T47D (cell line): ENCODE data around the gene ZNF574.
"Not testable (repeated sequence)": the region's sequence is repeated elsewhere in the genome, so short reads cannot be mapped to it uniquely, and the experiment has no call there.

Experiments used
- DNase-seq, 2 experiments: peaks; one replicate each; pipeline versions ENCODE4 v3.0.0 to v3.0.0-alpha.2; 2011 to 2012; ENCODE audit warnings: low read depth in 1 of 2, low spot score in 1 of 2
- JUND ChIP-seq: IDR thresholded peaks from 2 replicates; pipeline ENCODE4 v1.6.1; 2012; ENCODE audit warnings: low read depth
- in situ Hi-C: cut with HindIII; loops from 2 replicates; pipeline ENCODE4 v1.10.0; 2016; ENCODE audit warnings: low sequenced_read_pairs, low pct_unique_long_range_greater_than_20kb

ZNF574 gene

GRCh38 chr19:42090672-42091071, 14.7 kb downstream of the ZNF574 start:
- no peak for TF ChIP-seq JUND
- in situ Hi-C loops: no loop called here
- DNase-seq: no peak

GRCh38 chr19:42091300-42091699, 15.3 kb downstream of the ZNF574 start:
- DNase-seq: no peak
- in situ Hi-C loops: no loop called here
- TF ChIP-seq JUND: no peak

- in situ Hi-C loops: no loop called here
- no peak for DNase-seq
- no peak for TF ChIP-seq JUND
Observed at GRCh38 chr19:42091742-42092141, 15.8 kb downstream of the ZNF574 start.

- DNase-seq: peak in 1 of 2 experiments; percentile 55
- in situ Hi-C loops: no loop called here
- TF ChIP-seq JUND: no peak
Observed at GRCh38 chr19:42092350-42092749, 16.4 kb downstream of the ZNF574 start.

- TF ChIP-seq JUND: no peak
- in situ Hi-C loops: no loop called here
- no peak for DNase-seq
Observed at GRCh38 chr19:42093505-42093904, 17.5 kb downstream of the ZNF574 start.

- no peak for DNase-seq
- no peak for TF ChIP-seq JUND
- in situ Hi-C loops: no loop called here
Observed at GRCh38 chr19:42093926-42094325, 18.0 kb downstream of the ZNF574 start.

- in situ Hi-C loops: no loop called here
- no peak for DNase-seq
- TF ChIP-seq JUND: no peak
Observed at GRCh38 chr19:42095142-42095813, 19.3 kb downstream of the ZNF574 start.

- in situ Hi-C loops: no loop called here
- no peak for TF ChIP-seq JUND
Observed at GRCh38 chr19:42095814-42096230, 19.9 kb downstream of the ZNF574 start.

GRCh38 chr19:42096255-42096837, 20.4 kb downstream of the ZNF574 start:
- in situ Hi-C loops: no loop called here

More at GRCh38 chr19:42095814-42096230, 19.9 kb downstream of the ZNF574 start:
- DNase-seq: no peak

GRCh38 chr19:42097461-42097860, 21.5 kb downstream of the ZNF574 start:
- in situ Hi-C loops: no loop called here
- TF ChIP-seq JUND: no peak
- DNase-seq: no peak

More at GRCh38 chr19:42096255-42096837, 20.4 kb downstream of the ZNF574 start:
- TF ChIP-seq JUND: no peak
- DNase-seq: no peak

- in situ Hi-C loops: no loop called here
- no peak for TF ChIP-seq JUND
Observed at GRCh38 chr19:42098781-42099180, 22.8 kb downstream of the ZNF574 start.

GRCh38 chr19:42099336-42099925, 23.5 kb downstream of the ZNF574 start:
- in situ Hi-C loops: no loop called here
- no peak for DNase-seq
- TF ChIP-seq JUND: no peak

More at GRCh38 chr19:42098781-42099180, 22.8 kb downstream of the ZNF574 start:
- DNase-seq: peak in 1 of 2 experiments; percentile 86

GRCh38 chr19:42100241-42100640, 24.3 kb downstream of the ZNF574 start:
- in situ Hi-C loops, DNase-seq: not testable (repeated sequence)

GRCh38 chr19:42102877-42103276, 26.9 kb downstream of the ZNF574 start:
- DNase-seq: no peak
- in situ Hi-C loops: no loop called here
- TF ChIP-seq JUND: no peak
